PC-3 (cell line): ENCODE measurements around the gene KNL1. TPM values are rescaled to one million over a fixed set of nuclear protein-coding genes. Genes with fewer than 3 reads are reported as not detected.

Experiments used
- ATAC-seq: fragments of 200-7000 bp; cut with Tn5 transposase; 2 replicates; pipeline ENCODE4 v1.9.1; 2020; ENCODE audit warnings: mild to moderate bottlenecking, moderate library complexity
- BruUV-seq: library from RNA; stranded (reverse); fragments of 400-500 nt; replicated peaks from 2 replicates; lab custom pipeline; 2021; lab: Mats Ljungman, UMichigan
- CTCF ChIA-PET: fragments of 300-600 bp; sonication (Branson Sonifier 250); formaldehyde crosslinking; loops from one replicate; lab custom pipeline; 2022; ENCODE audit warnings: antibody characterized with exemption; lab: Charles Lee
- POLR2A ChIA-PET: fragments of 300-600 bp; sonication (Branson Sonifier 250); formaldehyde crosslinking; loops from one replicate; lab custom pipeline; 2022; ENCODE audit warnings: antibody characterized with exemption; ENCODE audit not compliant: unreplicated experiment; lab: Charles Lee
- DNase-seq: peaks from one replicate; pipeline ENCODE4 v3.0.0-alpha.2; 2015
- H2AFZ ChIP-seq: fragments of 300-600 bp; sonication (generic); 2 replicates; pipeline ENCODE4 v1.6.0; 2016; ENCODE audit warnings: antibody characterized with exemption, low read length
- H3F3A ChIP-seq: fragments of 300-600 bp; sonication (generic); one replicate; pipeline ENCODE4 v1.6.0; 2017; ENCODE audit warnings: antibody characterized with exemption, low read length, control low read depth, mild to moderate bottlenecking; ENCODE audit not compliant: unreplicated experiment
- H3K27ac ChIP-seq: fragments of 300-600 bp; sonication (generic); 2 replicates; pipeline ENCODE4 v1.5.1; 2016; ENCODE audit warnings: mild to moderate bottlenecking, low read length
- H3K27me3 ChIP-seq: fragments of 300-600 bp; sonication (generic); 2 replicates; pipeline ENCODE4 v1.6.1; 2016; ENCODE audit warnings: low read length, mixed read lengths
- H3K36me3 ChIP-seq: fragments of 300-600 bp; sonication (generic); 2 replicates; pipeline ENCODE4 v1.6.1; 2016; ENCODE audit warnings: low read depth, mixed run types, low read length, mixed read lengths
- H3K4me1 ChIP-seq: fragments of 300-600 bp; sonication (generic); 2 replicates; pipeline ENCODE4 v1.5.1; 2016; ENCODE audit warnings: low read length; ENCODE audit not compliant: insufficient read depth
- H3K4me2 ChIP-seq: fragments of 300-600 bp; sonication (generic); 2 replicates; pipeline ENCODE4 v1.6.0; 2016; ENCODE audit warnings: low read length
- H3K4me3 ChIP-seq: fragments of 300-600 bp; sonication (generic); 2 replicates; pipeline ENCODE4 v1.5.1; 2016; ENCODE audit warnings: mild to moderate bottlenecking, low read length, mixed read lengths
- H3K79me2 ChIP-seq: fragments of 300-600 bp; sonication (generic); 2 replicates; pipeline ENCODE4 v1.6.1; 2017; ENCODE audit warnings: low read length, mixed read lengths
- H3K9ac ChIP-seq: fragments of 300-600 bp; sonication (generic); 2 replicates; pipeline ENCODE4 v1.6.0; 2016; ENCODE audit warnings: mild to moderate bottlenecking, low read length
- H3K9me2 ChIP-seq: fragments of 300-600 bp; sonication (generic); replicated peaks from 2 replicates; pipeline ENCODE4 v1.6.1; 2016; ENCODE audit warnings: mixed run types, low read length, mixed read lengths
- H3K9me3 ChIP-seq: fragments of 300-600 bp; sonication (generic); 2 replicates; pipeline ENCODE4 v1.6.1; 2016; ENCODE audit warnings: low read length, mixed read lengths
- H4K20me1 ChIP-seq: fragments of 300-600 bp; sonication (generic); 2 replicates; pipeline ENCODE4 v1.6.1; 2016; ENCODE audit warnings: low read length, mixed read lengths
- CTCF ChIP-seq: fragments of 300-600 bp; sonication (generic); conservative IDR thresholded peaks from 2 replicates; pipeline ENCODE4 v1.5.1; 2017; ENCODE audit warnings: antibody characterized with exemption, low read depth, mild to moderate bottlenecking, low read length
- EZH2 ChIP-seq: fragments of 300-600 bp; sonication (generic); IDR thresholded peaks from one replicate; pipeline ENCODE4 v1.6.1; 2017; ENCODE audit warnings: antibody characterized with exemption, mild to moderate bottlenecking, low read length; ENCODE audit not compliant: unreplicated experiment
- EZH2phosphoT487 ChIP-seq: fragments of 300-600 bp; sonication (generic); IDR thresholded peaks from 2 replicates; pipeline ENCODE4 v1.6.1; 2018; ENCODE audit warnings: mild to moderate bottlenecking, antibody characterized with exemption, low read length, borderline replicate concordance
- intact Hi-C: fragments of 100-400 bp; cut with micrococcal nuclease; formaldehyde crosslinking; loops from 2 replicates; pipeline ENCODE4 v1.9.0; 2023
- total RNA-seq: library from RNA; depleted of rRNA; stranded (reverse); fragments of >200 nt; gene quantifications from 2 replicates; pipeline ENCODE4 v1.2.3, GENCODE V29; 2014

KNL1 gene
- total RNA-seq, 1 experiment from 2014 or later = 33.8 TPM

DNA sequence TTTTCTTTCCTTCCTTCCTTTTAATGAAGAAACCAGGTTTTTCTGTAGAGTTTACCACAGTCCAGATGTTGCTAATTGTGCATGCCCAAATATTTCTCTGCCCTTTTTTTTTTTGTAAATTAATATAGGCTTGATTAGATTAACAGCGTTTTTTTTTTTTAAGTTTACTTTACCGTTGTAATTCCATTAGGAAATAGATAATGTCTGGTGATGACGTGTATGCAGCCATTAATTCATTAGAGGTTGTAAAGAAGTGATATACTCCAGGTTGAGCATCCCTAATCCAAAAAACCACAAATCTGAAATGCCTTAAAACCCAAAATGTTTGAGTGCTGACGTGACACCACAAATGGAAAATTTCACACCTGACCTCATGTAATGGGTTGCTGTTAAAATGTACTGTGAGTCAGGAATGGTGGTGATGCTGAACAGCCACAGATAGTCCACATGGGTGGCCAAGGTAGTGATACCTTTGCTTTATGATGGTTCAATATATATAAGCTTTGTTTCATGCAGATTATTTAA lies 43.2 kb downstream of the KNL1 start:
- Histone ChIP-seq H3K27me3 (no peaks in the 10 kb centered on the region), H3K9me3 (no peaks in the 10 kb centered on the region), H3F3A (no peaks in the 10 kb centered on the region), H3K4me2 (no peak overlapping the region), H2AFZ (no peak overlapping the region), H3K4me3 (no peak overlapping the region), H3K36me3 (peaks cover 32% of the 10 kb centered on the region), H3K9ac (no peak overlapping the region), H3K79me2 (no peaks in the 10 kb centered on the region), H3K9me2 (no peaks in the 10 kb centered on the region), H3K4me1 (peaks cover 5% of the 10 kb centered on the region; the same call in 1 of the 2 replicates), H3K27ac (no peak overlapping the region), H4K20me1 (no peaks in the 10 kb centered on the region)
- ChIA-PET CTCF (no interaction called here), POLR2A (no interaction called here)
- no TSS peak for BruUV-seq
- ATAC-seq (no peak), DNase-seq (no peak)
- intact Hi-C loops = no loop called here
- TF ChIP-seq CTCF = no peak
- TF ChIP-seq EZH2 = no peak
- TF ChIP-seq EZH2phosphoT487 = no peak

DNA sequence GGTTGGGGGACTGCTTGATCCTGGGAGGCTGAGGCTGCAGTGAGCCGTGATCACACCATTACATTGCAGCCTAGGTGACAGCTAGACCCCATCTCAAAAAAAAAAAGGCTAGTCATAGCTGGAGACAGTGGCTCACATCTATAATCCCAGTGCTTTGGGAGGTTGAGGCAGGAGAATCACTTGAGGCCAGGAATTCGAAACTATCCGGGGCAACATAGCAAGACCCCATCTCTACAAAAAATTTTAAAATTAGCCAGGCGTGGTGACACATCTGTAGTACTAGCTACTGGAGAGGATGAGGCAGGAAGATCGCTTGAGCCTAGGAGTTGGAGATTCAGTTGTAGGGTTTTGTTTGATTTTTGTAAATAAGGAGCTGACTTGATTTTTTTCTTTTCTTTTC lies 45.6 kb downstream of the KNL1 start:
- Histone ChIP-seq H3K4me3 (no peak overlapping the region), H2AFZ (no peak overlapping the region), H4K20me1 (no peaks in the 10 kb centered on the region), H3K4me1 (no peaks in the 10 kb centered on the region), H3K27ac (no peak overlapping the region), H3F3A (no peaks in the 10 kb centered on the region), H3K4me2 (no peak overlapping the region), H3K79me2 (no peaks in the 10 kb centered on the region), H3K27me3 (no peaks in the 10 kb centered on the region), H3K9ac (no peak overlapping the region), H3K9me2 (no peaks in the 10 kb centered on the region), H3K9me3 (no peaks in the 10 kb centered on the region), H3K36me3 (peaks cover 26% of the 10 kb centered on the region)
- TF ChIP-seq EZH2 = no peak
- no peak for TF ChIP-seq CTCF
- TF ChIP-seq EZH2phosphoT487 = no peak
- no peak for ATAC-seq
- ChIA-PET POLR2A (no interaction called here), CTCF (interaction anchor here (0.7 kb wide), 1 partner anchor 12 kb away, joined by 3 read pairs; no protein-coding TSS in a partner anchor)
- DNase-seq = no peak
- intact Hi-C loops = no loop called here
- no TSS peak for BruUV-seq

DNA sequence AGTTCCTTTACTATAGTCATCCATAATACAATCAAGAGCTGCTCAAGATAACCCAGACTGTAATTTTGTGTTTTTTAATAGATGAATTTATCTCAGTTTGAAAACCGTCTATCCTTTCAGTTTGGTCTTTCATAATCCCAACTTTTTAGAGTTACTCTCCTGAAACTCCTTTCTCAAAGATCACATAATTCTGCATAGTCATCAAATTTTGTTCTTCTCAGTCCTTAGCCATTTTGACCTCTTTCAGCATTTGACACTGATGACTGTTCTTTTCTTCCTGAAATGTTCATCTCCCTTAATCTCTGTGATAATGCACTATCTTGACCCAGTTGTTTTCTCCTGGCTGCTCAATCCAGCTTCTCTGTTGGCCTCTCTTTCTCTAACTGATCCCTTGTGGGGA lies 53.5 kb downstream of the KNL1 start:
- H3K27me3 ChIP-seq = no peaks in the 10 kb centered on the region
- H3K9ac ChIP-seq = no peak overlapping the region
- peaks cover 28% of the 10 kb centered on the region; the same call in 1 of the 2 replicates for H3K36me3 ChIP-seq
- ChIA-PET POLR2A (no interaction called here), CTCF (no interaction called here)
- DNase-seq (no peak), ATAC-seq (no peak)
- BruUV-seq = no TSS peak
- H3K9me2 ChIP-seq = no peaks in the 10 kb centered on the region
- no peaks in the 10 kb centered on the region for H3F3A ChIP-seq
- H3K4me3 ChIP-seq = no peak overlapping the region
- TF ChIP-seq EZH2 = no peak
- no peak for TF ChIP-seq CTCF
- no peak for TF ChIP-seq EZH2phosphoT487
- no peak overlapping the region for H3K4me2 ChIP-seq
- intact Hi-C loops = no loop called here
- H2AFZ ChIP-seq = no peak overlapping the region
- no peak overlapping the region for H3K27ac ChIP-seq
- H3K4me1 ChIP-seq = no peaks in the 10 kb centered on the region
- no peaks in the 10 kb centered on the region for H3K9me3 ChIP-seq
- H4K20me1 ChIP-seq = no peaks in the 10 kb centered on the region
- H3K79me2 ChIP-seq = no peaks in the 10 kb centered on the region
